IMR-90 (cell line): Measurements from ENCODE around the gene RYR2. TPM values are rescaled to one million over a fixed set of nuclear protein-coding genes. Genes with fewer than 3 reads are reported as not detected.

Experiments
- ATAC-seq: fragments of 200-7000 bp; cut with Tn5 transposase; 2 replicates; pipeline ENCODE4 v1.9.1; 2020; ENCODE audit warnings: low read depth, mild to moderate bottlenecking, moderate library complexity
- BruUV-seq: library from RNA; stranded (reverse); fragments of 400-500 nt; replicated peaks from 2 replicates; lab custom pipeline; 2021; lab: Mats Ljungman, UMichigan
- CTCF ChIA-PET: fragments of 300-600 bp; formaldehyde crosslinking; extraction: SDS; loops from one replicate; lab custom pipeline; 2021; ENCODE audit warnings: antibody characterized with exemption; lab: Yijun Ruan, JAX
- POLR2A ChIA-PET: fragments of 300-600 bp; sonication (Branson Sonifier 250); formaldehyde crosslinking; loops from one replicate; lab custom pipeline; 2022; ENCODE audit warnings: antibody characterized with exemption; ENCODE audit not compliant: unreplicated experiment; lab: Charles Lee
- DNase-seq: peaks from one replicate; pipeline ENCODE4 v3.0.0; 2013
- H2AFZ ChIP-seq: replicated peaks from 2 replicates; pipeline ENCODE3; 2013; ENCODE audit warnings: low read length, mild to moderate bottlenecking; ENCODE audit not compliant: poor library complexity
- H2AK5ac ChIP-seq: 2 replicates; pipeline ENCODE4 v1.6.1; 2013; ENCODE audit warnings: low read depth, low read length, inconsistent platforms
- H2AK9ac ChIP-seq: replicated peaks from 2 replicates; pipeline ENCODE3; 2013; ENCODE audit warnings: mild to moderate bottlenecking, low read depth, low read length, moderate library complexity; ENCODE audit not compliant: poor library complexity
- H2BK120ac ChIP-seq: 2 replicates; pipeline ENCODE4 v1.6.1; 2013; ENCODE audit warnings: low read depth, low read length, inconsistent platforms
- H2BK15ac ChIP-seq: 3 replicates; pipeline ENCODE4 v1.6.1; 2013; ENCODE audit warnings: low read depth, low read length, inconsistent platforms
- H2BK20ac ChIP-seq: 2 replicates; pipeline ENCODE4 v1.6.1; 2013; ENCODE audit warnings: low read depth, mild to moderate bottlenecking, inconsistent platforms, low read length, moderate library complexity
- H2BK5ac ChIP-seq: 2 replicates; pipeline ENCODE4 v1.6.1; 2013; ENCODE audit warnings: mild to moderate bottlenecking, low read depth, low read length, inconsistent platforms; ENCODE audit not compliant: poor library complexity, severe bottlenecking
- H3K14ac ChIP-seq: replicated peaks from 2 replicates; pipeline ENCODE4 v1.6.1; 2013; ENCODE audit warnings: low read depth, low read length, inconsistent platforms
- H3K18ac ChIP-seq: 2 replicates; pipeline ENCODE4 v1.6.1; 2013; ENCODE audit warnings: low read depth, low read length, control low read depth
- H3K23ac ChIP-seq: 2 replicates; pipeline ENCODE4 v1.6.1; 2013; ENCODE audit warnings: low read depth, low read length, inconsistent platforms
- H3K27ac ChIP-seq: 2 replicates; pipeline ENCODE4 v1.5.1; 2013; ENCODE audit warnings: mild to moderate bottlenecking, control low read depth, low read length; ENCODE audit not compliant: insufficient read depth
- H3K27me3 ChIP-seq: 2 replicates; pipeline ENCODE4 v1.6.1; 2013; ENCODE audit warnings: low read length; ENCODE audit not compliant: control insufficient read depth, insufficient read depth
- H3K36me3 ChIP-seq: 2 replicates; pipeline ENCODE4 v1.6.1; 2013; ENCODE audit warnings: low read length, mixed read lengths; ENCODE audit not compliant: control insufficient read depth, insufficient read depth
- H3K4ac ChIP-seq: 2 replicates; pipeline ENCODE4 v1.6.1; 2013; ENCODE audit warnings: low read depth, low read length, inconsistent platforms
- H3K4me1 ChIP-seq: 2 replicates; pipeline ENCODE4 v1.6.1; 2013; ENCODE audit warnings: low read length, mixed read lengths; ENCODE audit not compliant: control insufficient read depth, insufficient read depth
- H3K4me2 ChIP-seq: 2 replicates; pipeline ENCODE4 v1.6.1; 2013; ENCODE audit warnings: low read depth, mild to moderate bottlenecking, control low read depth, low read length, moderate library complexity
- H3K4me3 ChIP-seq: 2 replicates; pipeline ENCODE4 v1.5.1; 2013; ENCODE audit warnings: low read depth, mild to moderate bottlenecking, control low read depth, low read length, moderate library complexity; ENCODE audit not compliant: insufficient read depth
- H3K56ac ChIP-seq: 2 replicates; pipeline ENCODE4 v1.6.1; 2013; ENCODE audit warnings: low read length, inconsistent platforms; ENCODE audit not compliant: insufficient read depth; ENCODE audit errors: extremely low read depth
- H3K79me1 ChIP-seq, 2 experiments: 2 replicates each; pipeline ENCODE4 v1.6.1; 2013; ENCODE audit warnings: low read length in 2 of 2, inconsistent platforms in 1 of 2, low read depth in 1 of 2
- H3K9ac ChIP-seq: 2 replicates; pipeline ENCODE4 v1.6.1; 2013; ENCODE audit warnings: low read depth, low read length, control low read depth
- H3K9me1 ChIP-seq: 2 replicates; pipeline ENCODE4 v1.6.1; 2013; ENCODE audit warnings: low read length, inconsistent platforms; ENCODE audit not compliant: insufficient read depth
- H3K9me3 ChIP-seq: 2 replicates; pipeline ENCODE4 v1.6.1; 2013; ENCODE audit warnings: low read length; ENCODE audit not compliant: control insufficient read depth, insufficient read depth
- H4K20me1 ChIP-seq: 2 replicates; pipeline ENCODE4 v1.6.1; 2013; ENCODE audit warnings: low read length, inconsistent platforms; ENCODE audit not compliant: insufficient read depth
- H4K5ac ChIP-seq: 2 replicates; pipeline ENCODE4 v1.6.1; 2013; ENCODE audit warnings: mild to moderate bottlenecking, low read depth, low read length, control low read depth
- H4K8ac ChIP-seq, 2 experiments: 2 replicates each; pipeline ENCODE4 v1.6.1; 2013; ENCODE audit warnings: low read depth in 2 of 2, low read length in 2 of 2, control low read depth in 1 of 2, inconsistent platforms in 1 of 2
- H4K91ac ChIP-seq: 2 replicates; pipeline ENCODE4 v1.6.1; 2013; ENCODE audit warnings: low read depth, low read length, inconsistent platforms; ENCODE audit not compliant: insufficient read depth
- CEBPB ChIP-seq: IDR thresholded peaks from 2 replicates; pipeline ENCODE4 v1.6.1; 2012; ENCODE audit warnings: low read depth, low read length, improper control_type of control experiment
- MAZ ChIP-seq: IDR thresholded peaks from 2 replicates; pipeline ENCODE4 v1.6.1; 2012; ENCODE audit warnings: low read depth, mild to moderate bottlenecking, low read length, improper control_type of control experiment, moderate library complexity, borderline replicate concordance
- WGBS, 2 experiments: methylation state at CpG; one replicate each; pipeline versions ENCODE4 v1.1.5 to v1.1.7; 2013; ENCODE audit warnings: missing lambda C conversion rate in 2 of 2; ENCODE audit not compliant: insufficient read length in 1 of 2; ENCODE audit errors: extremely low coverage in 2 of 2; 5-methylcytosine and 5-hydroxymethylcytosine counted together
- dilution Hi-C: fragments of 300-500 bp; cut with HindIII; formaldehyde crosslinking; loops from one replicate; pipeline ENCODE4 v1.14.3; 2018; ENCODE audit warnings: low sequenced_read_pairs; ENCODE audit not compliant: unreplicated experiment
- in situ Hi-C: fragments of 300-500 bp; cut with MboI; formaldehyde crosslinking; loops from 3 replicates; pipeline ENCODE4 v1.14.3; 2019; ENCODE audit warnings: low sequenced_read_pairs, inconsistent platforms, mixed read lengths
- intact Hi-C: fragments of 100-400 bp; cut with micrococcal nuclease; formaldehyde crosslinking; loops from 2 replicates; pipeline ENCODE4 v1.10.0; 2022
- polyA plus RNA-seq, 3 experiments: library from polyadenylated mRNA; depleted of rRNA; stranded (reverse); fragments of >200 nt; gene quantifications; 2 replicates each; pipeline ENCODE4 v1.2.3, GENCODE V29; 2012; ENCODE audit warnings: low replicate concordance in 1 of 3
- total RNA-seq: library from RNA; depleted of rRNA; stranded (reverse); fragments of >200 nt; gene quantifications from 2 replicates; pipeline ENCODE4 v1.2.3, GENCODE V29; 2012

RYR2 gene
- total and polyA plus RNA-seq, 2 of the 4 experiments (the other 2 are of a cell fraction) = not detected

- H4K91ac ChIP-seq = no peak overlapping the region
- H3K56ac ChIP-seq = no peak overlapping the region
- no peak overlapping the region for H2AFZ ChIP-seq
- H2BK5ac ChIP-seq = no peak overlapping the region
- no peak overlapping the region for H3K14ac ChIP-seq
- H3K4me1 ChIP-seq = no peaks in the 10 kb centered on the region
- no peak overlapping the region for H4K8ac ChIP-seq
- H2AK5ac ChIP-seq = no peak overlapping the region
- no peaks in the 10 kb centered on the region for H3K36me3 ChIP-seq
- no peak overlapping the region for H2BK120ac ChIP-seq
- H3K9me1 ChIP-seq = no peaks in the 10 kb centered on the region
- peaks cover 3% of the 10 kb centered on the region for H3K9me3 ChIP-seq
- H4K20me1 ChIP-seq = no peaks in the 10 kb centered on the region
- H3K27me3 ChIP-seq = no peaks in the 10 kb centered on the region
- in situ Hi-C loops (no loop called here), dilution Hi-C loops (no loop called here), intact Hi-C loops (no loop called here)
- no peak overlapping the region for H2AK9ac ChIP-seq
- DNase-seq (no peak), ATAC-seq (no peak)
- H2BK15ac ChIP-seq = no peak overlapping the region
- H3K4ac ChIP-seq = no peak overlapping the region
- no peak overlapping the region for H3K18ac ChIP-seq
- H3K79me1 ChIP-seq = no peaks in the 10 kb centered on the region
- ChIA-PET CTCF (no interaction called here), POLR2A (no interaction called here)
- BruUV-seq = no TSS peak
- no peak overlapping the region for H2BK20ac ChIP-seq
- no peak overlapping the region for H3K4me2 ChIP-seq
- no peak overlapping the region for H3K9ac ChIP-seq
- TF ChIP-seq CEBPB (no peak), MAZ (no peak)
- WGBS, 2 experiments = no CpG with 5 or more reads among the region's 3 CpGs
- H4K5ac ChIP-seq = no peak overlapping the region
- no peak overlapping the region for H3K23ac ChIP-seq
- no peak overlapping the region for H3K4me3 ChIP-seq
- no peak overlapping the region for H3K27ac ChIP-seq
Observed at GRCh38 chr1:237341391-237341790, 299.4 kb downstream of the RYR2 start.
